GM12878 (cell line): ENCODE results near the gene NAV1.

Experiments
- CEBPB ChIP-seq, 2 experiments: fragments of 150-350 bp in 1 of 2; IDR thresholded peaks; 2 replicates each; pipeline ENCODE4 v1.6.1; 2012 to 2014; ENCODE audit warnings: low read depth in 2 of 2, low read length in 2 of 2, borderline replicate concordance in 1 of 2, inconsistent platforms in 1 of 2
- KAT2A ChIP-seq: conservative IDR thresholded peaks from 2 replicates; pipeline ENCODE4 v1.6.1; 2011; ENCODE audit warnings: low read depth, low read length; ENCODE audit not compliant: control insufficient read depth
- PBX3 ChIP-seq: IDR thresholded peaks from 2 replicates; pipeline ENCODE4 v1.6.1; 2011; ENCODE audit warnings: mild to moderate bottlenecking, low read depth, low read length, moderate library complexity; ENCODE audit not compliant: insufficient replicate concordance
- POLR2AphosphoS2 ChIP-seq: IDR thresholded peaks from 2 replicates; pipeline ENCODE4 v1.6.1; 2011; ENCODE audit warnings: low read depth, mild to moderate bottlenecking, low read length, improper control_type of control experiment, moderate library complexity
- RAD21 ChIP-seq: IDR thresholded peaks from 2 replicates; pipeline ENCODE4 v1.6.1; 2011; ENCODE audit warnings: mild to moderate bottlenecking, low read depth, low read length, moderate library complexity; ENCODE audit not compliant: insufficient read depth
- REST ChIP-seq: IDR thresholded peaks from 2 replicates; pipeline ENCODE4 v1.6.1; 2012; ENCODE audit warnings: mild to moderate bottlenecking, low read depth, low read length
- SP1 ChIP-seq: IDR thresholded peaks from one replicate; pipeline ENCODE4 v1.6.1; 2011; ENCODE audit warnings: low read depth, low read length
- SREBF2 ChIP-seq: IDR thresholded peaks from 2 replicates; pipeline ENCODE4 v1.6.1; 2012; ENCODE audit warnings: mild to moderate bottlenecking, low read length

GRCh38 chr1:201508809-201509208 lies 30.1 kb upstream of the NAV1 start:
- TF ChIP-seq PBX3, result no peak
- no peak for TF ChIP-seq REST
- no peak for TF ChIP-seq KAT2A
- TF ChIP-seq SP1, result no peak
- no peak for TF ChIP-seq POLR2AphosphoS2
- TF ChIP-seq SREBF2, result no peak
- no peak for TF ChIP-seq RAD21
- no peak for TF ChIP-seq CEBPB (IDR thresholded peaks at IDR 0.05; ENCODE audit: borderline replicate concordance in 1 of 2, low read depth in 2 of 2, low read length in 2 of 2)
